K562 (cell line): ENCODE data around the gene SLMAP.

ENCODE experiments used
- BRCA1 ChIP-seq, 2 experiments: fragments of 450-650 bp in 1 of 2; sonication (generic) in 1 of 2; formaldehyde crosslinking in 1 of 2; IDR thresholded peaks; 2 replicates each; pipeline versions ENCODE4 v1.5.0 to v1.6.1; 2017 to 2020; ENCODE audit warnings: mild to moderate bottlenecking in 1 of 2, missing genetic modification reagents in 1 of 2
- COPS2 ChIP-seq: fragments of 450-650 bp; conservative IDR thresholded peaks from 2 replicates; pipeline ENCODE4 v1.6.1; 2016; ENCODE audit warnings: mild to moderate bottlenecking, moderate library complexity
- CREB1 ChIP-seq, 2 experiments: sonication (generic) in 1 of 2; formaldehyde crosslinking in 1 of 2; IDR thresholded peaks; 2 replicates each; pipeline versions ENCODE4 v1.6.1 to v1.8.0; 2012 to 2022; ENCODE audit warnings: inconsistent platforms in 1 of 2, mild to moderate bottlenecking in 1 of 2, missing genetic modification reagents in 1 of 2, moderate library complexity in 1 of 2
- CTCF ChIP-seq, 3 experiments: IDR thresholded peaks in 2 of 3; conservative IDR thresholded peaks in 1 of 3; 2 replicates each; pipeline ENCODE4 v1.5.1; 2011 to 2012; ENCODE audit warnings: low read length in 3 of 3, mild to moderate bottlenecking in 3 of 3, control low read depth in 2 of 3, improper control_type of control experiment in 1 of 3, inconsistent platforms in 1 of 3, low read depth in 1 of 3, mixed read lengths in 1 of 3, moderate library complexity in 1 of 3; ENCODE audit not compliant: insufficient read depth in 2 of 3
- E2F1 ChIP-seq: sonication (generic); formaldehyde crosslinking; IDR thresholded peaks from 2 replicates; pipeline ENCODE4 v1.8.1; 2023; ENCODE audit warnings: mild to moderate bottlenecking, missing genetic modification reagents, moderate library complexity
- EP300 ChIP-seq: IDR thresholded peaks from 2 replicates; pipeline ENCODE4 v1.6.1; 2012; ENCODE audit warnings: low read length, improper control_type of control experiment
- FIP1L1 ChIP-seq: fragments of 200-400 bp; formaldehyde crosslinking; IDR thresholded peaks from 2 replicates; pipeline ENCODE4 v1.6.1; 2018; ENCODE audit warnings: mild to moderate bottlenecking, low read depth, low read length; ENCODE audit not compliant: poor library complexity, severe bottlenecking
- KDM4B ChIP-seq, 2 experiments: fragments of 450-650 bp in 1 of 2; sonication (generic) in 1 of 2; IDR thresholded peaks; 2 replicates each; pipeline ENCODE4 v1.6.1; 2016 to 2017; ENCODE audit warnings: borderline replicate concordance in 2 of 2, antibody characterized with exemption in 1 of 2, low read depth in 1 of 2, mild to moderate bottlenecking in 1 of 2
- SREBF1 ChIP-seq: fragments of 150-350 bp; IDR thresholded peaks from 2 replicates; pipeline ENCODE4 v1.6.1; 2014; ENCODE audit warnings: antibody characterized with exemption, low read depth, low read length, borderline replicate concordance
- SREBF2 ChIP-seq: sonication (generic); formaldehyde crosslinking; IDR thresholded peaks from 2 replicates; pipeline ENCODE4 v1.4.0; 2020; ENCODE audit warnings: mild to moderate bottlenecking, missing genetic modification reagents
- ZNF121 ChIP-seq: sonication (generic); formaldehyde crosslinking; conservative IDR thresholded peaks from 2 replicates; pipeline ENCODE4 v1.8.0; 2022; ENCODE audit warnings: missing genetic modification reagents
- ZNF311 ChIP-seq: fragments of 250-450 bp; sonication (Bioruptor Pico); IDR thresholded peaks from 2 replicates; pipeline ENCODE4 v1.4.0; 2020; ENCODE audit warnings: mild to moderate bottlenecking, moderate library complexity

GRCh38 chr3:57787867-57788623 lies 31.9 kb downstream of the SLMAP start:
- TF ChIP-seq CTCF (IDR thresholded peaks at IDR 0.05 in 2 of 3, conservative IDR thresholded peaks at IDR 0.05 in 1 of 3; ENCODE audit: insufficient read depth in 2 of 3, low read depth in 1 of 3, low read length in 3 of 3) (no peak), CREB1 (IDR thresholded peaks at IDR 0.05) (no peak), CREB1 (CRISPR knock-in tag; IDR thresholded peaks at IDR 0.05) (no peak), KDM4B (IDR thresholded peaks at IDR 0.05; ENCODE audit: borderline replicate concordance in 2 of 2, low read depth in 1 of 2) (no peak), SREBF1 (no peak), BRCA1 (IDR thresholded peaks at IDR 0.05) (no peak), BRCA1 (CRISPR knock-in tag; IDR thresholded peaks at IDR 0.05) (no peak), ZNF311 (CRISPR knock-in tag) (no peak), ZNF121 (CRISPR knock-in tag) (no peak), E2F1 (CRISPR knock-in tag) (no peak), FIP1L1 (no peak), EP300 (peak; percentile 75; the same call in 1 of the 2 replicates), COPS2 (no peak), SREBF2 (CRISPR knock-in tag) (no peak)
